NK-92 (cell line): ENCODE data around the gene HMG20A.

Experiments used
- DNase-seq: peaks from one replicate; lab custom pipeline; 2025; ENCODE audit not compliant: unreplicated experiment; lab: John Stamatoyannopoulos, UW

The HMG20A gene

GRCh38 chr15:77426377-77426776, 5.7 kb downstream of the HMG20A start:
- DNase-seq = no peak

GRCh38 chr15:77426871-77427270, 6.2 kb downstream of the HMG20A start:
- DNase-seq = no peak

- DNase-seq = no peak
Observed at GRCh38 chr15:77430213-77430612, 9.5 kb downstream of the HMG20A start.

DNA sequence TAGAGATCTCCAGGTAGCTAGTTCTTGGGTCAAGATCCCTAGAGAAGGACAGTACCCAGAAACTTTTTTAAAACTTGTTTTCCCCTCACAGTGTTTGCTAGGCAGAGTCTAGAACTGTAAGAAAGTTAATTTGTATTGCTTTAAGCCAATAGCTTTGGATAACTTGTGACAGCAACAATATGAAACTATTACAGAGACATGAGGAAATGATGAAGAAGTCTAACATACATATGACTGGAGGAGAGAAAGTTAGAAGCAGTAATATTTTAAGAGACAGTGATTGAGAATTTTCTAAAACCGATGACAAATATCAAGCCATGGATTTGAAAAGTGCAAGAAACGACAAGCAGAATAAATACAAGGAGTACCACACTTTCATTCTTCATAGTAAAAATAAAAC, 10.0 kb downstream of the HMG20A start:
- no peak for DNase-seq

DNA sequence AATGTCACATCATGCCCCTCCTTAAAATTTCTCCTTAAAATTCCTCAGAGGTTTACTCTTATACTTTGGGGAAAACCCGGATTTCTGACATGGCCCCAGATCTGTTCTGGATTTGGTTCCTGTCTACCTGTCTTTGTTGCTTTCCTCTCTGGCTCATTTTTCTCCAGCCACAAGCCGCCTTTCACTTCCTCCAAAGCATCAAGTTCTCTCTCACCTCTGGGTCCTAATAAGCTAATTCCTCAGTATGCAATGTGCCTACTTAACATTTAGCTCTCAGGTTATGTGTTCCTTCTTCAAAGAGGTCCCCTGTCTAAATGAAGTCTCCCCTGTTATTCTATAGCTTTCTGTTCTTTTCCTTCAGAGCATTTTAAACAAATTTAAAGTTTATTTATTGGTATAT, 16.1 kb downstream of the HMG20A start:
- DNase-seq = no peak

GRCh38 chr15:77437264-77437663, 16.6 kb downstream of the HMG20A start:
- DNase-seq = no peak

- no peak for DNase-seq
Observed at GRCh38 chr15:77440378-77440999, 19.8 kb downstream of the HMG20A start.

GRCh38 chr15:77446840-77447390, 26.2 kb downstream of the HMG20A start:
- no peak for DNase-seq

GRCh38 chr15:77454265-77454664, 33.6 kb downstream of the HMG20A start:
- DNase-seq = no peak

GRCh38 chr15:77454951-77455350, 34.3 kb downstream of the HMG20A start:
- no peak for DNase-seq

DNA sequence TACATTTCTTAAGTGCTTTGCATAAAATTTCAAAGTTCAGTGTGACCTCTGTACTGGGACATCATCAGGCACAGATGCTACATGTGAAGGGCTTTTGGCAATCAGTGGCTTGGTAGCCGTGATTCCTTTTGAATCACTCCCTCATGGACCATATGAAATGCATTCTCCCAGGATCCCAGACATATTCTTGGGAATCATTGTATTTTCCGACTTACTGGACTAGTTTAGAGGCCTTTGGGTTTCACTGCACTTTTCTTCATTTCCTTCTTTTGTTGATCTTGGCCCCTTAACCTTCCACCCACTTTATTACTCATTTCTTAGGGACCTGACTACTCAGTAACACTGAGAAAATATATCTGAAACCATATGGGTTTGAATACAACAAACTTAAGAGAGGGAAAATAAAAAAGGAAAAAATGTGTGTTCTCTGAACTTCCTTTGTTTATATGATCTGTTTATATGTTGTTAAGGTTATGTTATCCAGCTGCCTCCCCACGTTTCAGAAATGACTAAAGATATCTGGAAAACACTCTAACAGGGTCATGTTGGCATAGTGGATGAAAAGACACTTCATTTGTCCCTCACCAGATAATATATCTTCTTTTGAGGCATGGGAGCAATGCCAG, 35.1 kb downstream of the HMG20A start:
- no peak for DNase-seq

DNA sequence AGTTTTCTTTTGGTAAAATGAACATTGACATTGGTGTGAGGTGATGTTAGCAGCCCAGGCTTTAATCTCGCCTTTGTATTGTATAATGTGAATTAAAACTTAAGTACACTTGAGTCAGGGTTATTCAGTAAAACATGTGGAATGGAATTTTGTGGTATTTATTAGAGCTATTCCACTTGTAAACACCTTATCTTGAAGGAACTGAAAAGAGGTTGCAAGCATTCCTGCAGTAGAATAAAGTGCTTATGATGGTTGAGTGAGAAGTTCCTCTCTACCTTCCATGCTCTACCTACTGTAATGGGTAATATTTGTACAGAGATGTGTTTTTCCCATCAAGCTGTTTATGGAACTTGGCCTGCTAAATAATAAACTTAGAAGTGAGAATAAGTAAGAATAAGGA, 36.1 kb downstream of the HMG20A start:
- DNase-seq = no peak

DNA sequence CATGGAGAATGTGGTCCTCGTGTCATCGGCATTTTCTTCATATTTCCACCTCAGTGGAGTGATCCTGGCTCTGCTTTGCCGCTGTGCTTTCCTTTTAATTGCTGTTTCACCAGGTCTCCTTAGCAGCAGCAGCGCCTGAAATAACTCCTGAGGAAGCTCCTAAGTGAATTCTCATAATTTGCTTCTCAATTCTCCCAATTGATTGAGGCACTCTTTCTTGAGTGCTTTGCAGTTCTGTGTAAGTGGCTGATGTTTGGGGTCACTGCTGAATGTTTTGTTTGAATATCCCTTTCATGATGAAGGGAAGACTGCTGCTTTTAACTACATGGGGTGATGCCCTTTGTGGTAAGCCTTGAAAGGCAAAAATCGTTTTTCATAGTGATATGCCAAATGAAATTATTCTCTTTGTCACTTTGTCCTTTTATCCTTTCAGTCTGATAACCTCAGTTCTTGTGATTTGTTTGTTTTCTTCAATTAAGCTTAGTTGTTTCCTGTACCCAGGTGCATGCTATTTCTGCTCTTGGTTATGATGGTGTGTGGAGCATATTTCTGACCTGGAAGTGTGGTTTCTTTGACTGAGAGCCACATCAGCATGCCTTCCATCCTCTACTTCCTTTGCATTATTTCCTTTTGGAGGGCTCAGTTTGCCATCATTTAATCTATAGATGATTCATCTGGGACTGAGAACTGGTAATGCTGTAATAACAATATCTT, 36.7 kb downstream of the HMG20A start:
- no peak for DNase-seq

DNA sequence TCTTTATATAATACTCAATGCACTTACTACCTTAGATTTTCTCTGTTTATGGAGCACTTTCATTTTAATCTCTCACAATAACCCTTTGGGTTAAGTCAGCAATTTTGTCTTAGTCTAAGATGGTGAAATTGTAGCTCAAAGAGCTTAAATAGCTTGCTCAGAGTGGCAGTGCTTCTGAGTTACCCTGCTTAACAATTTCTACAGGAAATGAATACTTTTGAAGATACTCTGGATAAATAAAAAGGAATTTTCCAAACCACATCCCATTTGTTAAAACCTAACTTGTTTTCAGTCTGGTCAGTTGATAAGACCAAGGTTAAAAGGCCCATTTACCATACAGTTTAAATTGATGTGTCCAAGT, 37.2 kb downstream of the HMG20A start:
- DNase-seq = no peak

GRCh38 chr15:77459031-77459430, 38.3 kb downstream of the HMG20A start:
- no peak for DNase-seq

GRCh38 chr15:77461486-77461885, 40.8 kb downstream of the HMG20A start:
- no peak for DNase-seq

DNA sequence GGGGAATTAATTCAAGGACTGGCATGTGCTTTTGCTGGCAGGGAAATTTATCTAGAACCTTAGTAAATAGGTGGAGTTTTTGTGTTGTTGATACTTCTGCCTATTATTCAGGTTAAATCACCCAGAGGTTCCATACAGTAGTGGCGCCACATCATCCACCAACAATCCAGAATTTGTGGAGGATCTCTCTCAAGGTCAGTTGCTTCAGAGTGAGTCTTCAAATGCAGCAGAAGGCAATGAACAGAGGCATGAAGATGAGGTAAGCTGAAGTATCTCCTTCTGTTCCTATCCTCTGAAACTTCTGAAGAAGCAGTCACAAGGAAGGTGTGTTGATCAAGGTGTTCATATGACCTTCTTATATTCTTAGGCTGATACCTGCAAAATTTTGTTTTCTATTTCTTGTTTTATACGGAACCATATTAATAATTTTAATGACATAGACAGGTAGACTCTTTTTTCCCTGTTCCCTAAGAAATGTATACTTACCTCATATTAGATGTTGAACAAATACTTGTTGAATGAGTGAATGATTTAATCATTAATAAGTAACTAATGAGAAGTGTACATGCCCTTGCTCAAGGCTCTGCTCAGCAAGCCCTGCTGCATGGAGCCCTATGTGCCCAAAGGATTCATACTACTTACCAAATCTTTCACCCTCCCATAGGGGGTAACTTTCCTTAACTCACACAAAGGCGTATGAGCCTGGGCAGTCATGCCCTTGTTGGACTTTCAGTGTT, 43.6 kb downstream of the HMG20A start:
- no peak for DNase-seq

DNA sequence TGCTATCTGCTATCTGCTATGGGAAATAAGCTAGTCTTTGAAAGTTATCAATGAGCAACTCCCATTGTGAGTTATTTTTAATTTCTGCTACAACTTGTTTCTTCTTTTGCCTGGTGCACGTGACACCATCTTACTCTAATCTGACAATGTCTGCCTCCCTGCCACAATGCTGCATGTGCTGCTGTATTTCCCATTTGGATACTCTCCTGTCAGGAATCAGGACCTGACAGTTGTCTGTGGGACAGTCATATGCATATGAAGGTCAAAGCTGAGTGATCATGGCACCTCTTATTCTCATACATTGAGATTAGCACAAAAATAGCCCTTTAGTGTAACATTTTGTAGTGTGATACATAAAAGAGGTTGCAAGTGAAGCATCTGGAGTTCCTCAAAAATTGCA, 45.8 kb downstream of the HMG20A start:
- DNase-seq = no peak

- DNase-seq = no peak
Observed at GRCh38 chr15:77468896-77469295, 48.2 kb downstream of the HMG20A start.

- no peak for DNase-seq
Observed at GRCh38 chr15:77470235-77470634, 49.5 kb downstream of the HMG20A start.

DNA sequence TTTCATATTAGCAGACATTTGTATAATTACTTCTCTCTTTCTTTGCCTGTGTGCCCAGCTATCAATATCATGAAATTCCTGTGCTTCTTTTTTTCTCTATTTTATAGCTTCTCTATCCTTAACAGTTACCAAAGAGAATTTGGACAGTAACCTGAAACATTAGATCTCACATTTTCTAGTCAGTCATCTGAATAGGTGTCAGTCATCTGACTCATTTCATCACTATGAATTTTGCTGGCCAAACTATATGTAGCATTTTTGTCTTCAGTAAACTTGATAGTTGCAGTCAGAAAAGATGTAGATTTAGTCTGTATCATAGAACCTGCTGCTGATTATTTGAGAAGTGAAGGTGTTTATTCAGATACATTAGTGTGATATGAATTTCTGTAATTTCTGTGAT, 52.6 kb downstream of the HMG20A start:
- DNase-seq = no peak
